H9 (cell line): ENCODE results near the gene CLN5. TPM values are rescaled to one million over a fixed set of nuclear protein-coding genes. Genes with fewer than 3 reads are reported as not detected.

Source experiments
- DNase-seq: peaks from one replicate; pipeline ENCODE4 v3.0.0-alpha.2; 2017
- H2AFZ ChIP-seq: one replicate; pipeline ENCODE4 v1.6.1; 2013; ENCODE audit warnings: mild to moderate bottlenecking, low read length, control low read depth, moderate library complexity
- H2AK5ac ChIP-seq: 2 replicates; pipeline ENCODE4 v1.6.1; 2013; ENCODE audit warnings: low read length, control low read depth, mixed read lengths; ENCODE audit not compliant: insufficient read length
- H2BK120ac ChIP-seq: one replicate; pipeline ENCODE4 v1.6.1; 2013; ENCODE audit warnings: low read depth, mild to moderate bottlenecking, low read length, control low read depth, inconsistent platforms; ENCODE audit not compliant: poor library complexity, severe bottlenecking
- H2BK12ac ChIP-seq: 2 replicates; pipeline ENCODE4 v1.6.1; 2013; ENCODE audit warnings: low read length, control low read depth, mixed read lengths, low read depth; ENCODE audit not compliant: insufficient read length
- H2BK15ac ChIP-seq: 2 replicates; pipeline ENCODE4 v1.6.1; 2013; ENCODE audit warnings: low read depth, low read length, control low read depth
- H2BK20ac ChIP-seq: one replicate; pipeline ENCODE4 v1.6.1; 2013; ENCODE audit warnings: low read depth, mild to moderate bottlenecking, low read length, control low read depth, inconsistent platforms; ENCODE audit not compliant: poor library complexity, severe bottlenecking
- H2BK5ac ChIP-seq: 2 replicates; pipeline ENCODE4 v1.6.1; 2013; ENCODE audit warnings: low read length, control low read depth, mixed read lengths; ENCODE audit not compliant: insufficient read length
- H3K14ac ChIP-seq: 2 replicates; pipeline ENCODE4 v1.6.1; 2013; ENCODE audit warnings: low read length, control low read depth; ENCODE audit not compliant: insufficient read depth
- H3K18ac ChIP-seq: 2 replicates; pipeline ENCODE4 v1.6.1; 2013; ENCODE audit warnings: low read depth, mild to moderate bottlenecking, mixed read lengths, low read length, control low read depth; ENCODE audit not compliant: insufficient read length
- H3K23ac ChIP-seq: 2 replicates; pipeline ENCODE4 v1.6.1; 2013; ENCODE audit warnings: low read length, control low read depth, mixed read lengths, low read depth; ENCODE audit not compliant: insufficient read length
- H3K23me2 ChIP-seq: 2 replicates; pipeline ENCODE4 v1.6.1; 2013; ENCODE audit warnings: low read depth, mild to moderate bottlenecking, mixed read lengths, low read length, control low read depth; ENCODE audit not compliant: insufficient read length, poor library complexity, severe bottlenecking
- H3K27ac ChIP-seq: 2 replicates; pipeline ENCODE4 v1.5.1; 2013; ENCODE audit warnings: low read length, control low read depth, mixed read lengths, low read depth; ENCODE audit not compliant: insufficient read length
- H3K27me3 ChIP-seq: 2 replicates; pipeline ENCODE4 v1.6.1; 2013; ENCODE audit warnings: low read length, control low read depth, inconsistent platforms; ENCODE audit not compliant: insufficient read depth
- H3K4ac ChIP-seq: 2 replicates; pipeline ENCODE4 v1.6.1; 2013; ENCODE audit warnings: low read depth, mild to moderate bottlenecking, control low read depth, inconsistent platforms, low read length, moderate library complexity
- H3K4me1 ChIP-seq: 2 replicates; pipeline ENCODE4 v1.6.1; 2013; ENCODE audit warnings: low read length, control low read depth, inconsistent platforms; ENCODE audit not compliant: insufficient read depth
- H3K4me2 ChIP-seq: 2 replicates; pipeline ENCODE4 v1.6.1; 2013; ENCODE audit warnings: low read length, control low read depth, mixed read lengths; ENCODE audit not compliant: insufficient read length, insufficient read depth
- H3K56ac ChIP-seq: 2 replicates; pipeline ENCODE4 v1.6.1; 2013; ENCODE audit warnings: low read depth, mild to moderate bottlenecking, mixed read lengths, low read length, control low read depth; ENCODE audit not compliant: insufficient read length
- H3K79me1 ChIP-seq: 2 replicates; pipeline ENCODE4 v1.6.1; 2013; ENCODE audit warnings: low read depth, mild to moderate bottlenecking, moderate library complexity, low read length, control low read depth, inconsistent platforms; ENCODE audit not compliant: insufficient read depth, poor library complexity, severe bottlenecking
- H3K79me2 ChIP-seq: 2 replicates; pipeline ENCODE4 v1.6.1; 2013; ENCODE audit warnings: low read length, control low read depth, inconsistent platforms; ENCODE audit not compliant: insufficient read depth
- H3K9ac ChIP-seq: 2 replicates; pipeline ENCODE4 v1.6.1; 2013; ENCODE audit warnings: low read length, control low read depth, mixed read lengths; ENCODE audit not compliant: insufficient read length; ENCODE audit errors: extremely low read depth
- H3K9me3 ChIP-seq: one replicate; pipeline ENCODE4 v1.6.1; 2013; ENCODE audit warnings: low read depth, low read length, inconsistent platforms; ENCODE audit not compliant: control insufficient read depth
- H3T11ph ChIP-seq: one replicate; pipeline ENCODE4 v1.6.1; 2013; ENCODE audit warnings: mild to moderate bottlenecking, low read length, control low read depth, inconsistent platforms
- H4K20me1 ChIP-seq: one replicate; pipeline ENCODE4 v1.6.1; 2013; ENCODE audit not compliant: control insufficient read depth, insufficient read length, insufficient read depth
- H4K5ac ChIP-seq: 2 replicates; pipeline ENCODE4 v1.6.1; 2013; ENCODE audit warnings: low read depth, mild to moderate bottlenecking, mixed read lengths, low read length, control low read depth; ENCODE audit not compliant: insufficient read length
- H4K8ac ChIP-seq: replicated peaks from 2 replicates; pipeline ENCODE4 v1.6.1; 2013; ENCODE audit warnings: low read length, control low read depth, mixed read lengths, low read depth; ENCODE audit not compliant: insufficient read length
- H4K91ac ChIP-seq: 2 replicates; pipeline ENCODE4 v1.6.1; 2013; ENCODE audit warnings: low read depth, mild to moderate bottlenecking, moderate library complexity, mixed read lengths, low read length, control low read depth; ENCODE audit not compliant: insufficient read length
- H3K27ac Mint-ChIP-seq, 3 experiments: 2 replicates in 2 of 3; 3 replicates in 1 of 3; pipeline ENCODE4 v1.8.0; 2020 to 2021; ENCODE audit warnings: mixed read lengths in 3 of 3, mild to moderate bottlenecking in 1 of 3, moderate library complexity in 1 of 3
- H3K27me3 Mint-ChIP-seq: 2 replicates; pipeline ENCODE4 v1.8.0; 2021; ENCODE audit warnings: low read depth, mild to moderate bottlenecking, moderate library complexity, mixed read lengths
- H3K36me3 Mint-ChIP-seq, 3 experiments: 2 replicates in 2 of 3; 3 replicates in 1 of 3; pipeline ENCODE4 v1.8.0; 2020 to 2021; ENCODE audit warnings: low read depth in 3 of 3, mixed read lengths in 3 of 3; ENCODE audit not compliant: insufficient read depth in 1 of 3
- H3K4me1 Mint-ChIP-seq, 2 experiments: 2 replicates each; pipeline ENCODE4 v1.8.0; 2020; ENCODE audit warnings: mixed read lengths in 2 of 2
- H3K4me3 Mint-ChIP-seq, 2 experiments: 2 replicates in 1 of 2; 3 replicates in 1 of 2; pipeline ENCODE4 v1.8.0; 2020 to 2021; ENCODE audit warnings: mild to moderate bottlenecking in 2 of 2, mixed read lengths in 2 of 2, moderate library complexity in 1 of 2
- H3K9me3 Mint-ChIP-seq, 2 experiments: 2 replicates in 1 of 2; 3 replicates in 1 of 2; pipeline ENCODE4 v1.8.0; 2020; ENCODE audit warnings: mild to moderate bottlenecking in 2 of 2, mixed read lengths in 2 of 2, moderate library complexity in 1 of 2
- CTCF ChIP-seq: fragments of 200-600 bp; sonication (generic); conservative IDR thresholded peaks from 3 replicates; pipeline ENCODE4 v1.8.0; 2021; ENCODE audit warnings: antibody characterized with exemption, mild to moderate bottlenecking
- WGBS: extraction: QIAGEN DNeasy Blood & Tissue Kit; methylation state at CpG from one replicate; pipeline ENCODE4 v1.1.7; 2013; ENCODE audit warnings: missing lambda C conversion rate, low lambda C conversion rate, mixed read lengths; ENCODE audit not compliant: insufficient read length; ENCODE audit errors: extremely low coverage; 5-methylcytosine and 5-hydroxymethylcytosine counted together
- total RNA-seq: library from RNA; stranded (reverse); gene quantifications from 2 replicates; pipeline ENCODE4 v1.2.1, GENCODE V29; 2021

Gene CLN5
- total RNA-seq, 1 experiment from 2014 or later = 8.3 TPM

GRCh38 chr13:76955661-76956060 is 36.2 kb upstream of the CLN5 start:
- DNase-seq = no peak
- no peaks in the 10 kb centered on the region for H4K20me1 ChIP-seq
- no peak overlapping the region for H2BK12ac ChIP-seq
- no peak overlapping the region for H3K9ac ChIP-seq
- no peak overlapping the region for H3K4me2 ChIP-seq
- H3K27ac Mint-ChIP-seq = no peak overlapping the region; a peak in 1 of 7 replicates
- no peak overlapping the region for H3K18ac ChIP-seq
- H3K27me3 ChIP-seq = no peaks in the 10 kb centered on the region
- no peak overlapping the region for H3K14ac ChIP-seq
- no peaks in the 10 kb centered on the region for H3K79me2 ChIP-seq
- H3K23me2 ChIP-seq = no peaks in the 10 kb centered on the region
- H2BK5ac ChIP-seq = no peak overlapping the region
- no peak overlapping the region for H4K8ac ChIP-seq
- H2AFZ ChIP-seq = no peak overlapping the region
- H3K36me3 Mint-ChIP-seq = peaks cover 4 to 22% (median 10%) of the 10 kb centered on the region in 3 experiments; a peak in 6 of 7 replicates
- H3K27ac ChIP-seq = no peak overlapping the region
- no peaks in the 10 kb centered on the region for H3K4me1 ChIP-seq
- H2BK15ac ChIP-seq = no peak overlapping the region
- H3K9me3 ChIP-seq = peaks cover 2% of the 10 kb centered on the region
- no peaks in the 10 kb centered on the region for H3K4me1 Mint-ChIP-seq
- peaks cover 4% of the 10 kb centered on the region for H3K27me3 Mint-ChIP-seq
- WGBS = no CpG with 5 or more reads among the region's 5 CpGs
- H3T11ph ChIP-seq = no peak overlapping the region
- no peak overlapping the region for H2AK5ac ChIP-seq
- no peak overlapping the region for H2BK120ac ChIP-seq
- no peaks in the 10 kb centered on the region for H3K79me1 ChIP-seq
- H3K4me3 Mint-ChIP-seq = no peak overlapping the region
- H3K23ac ChIP-seq = no peak overlapping the region
- no peak overlapping the region for H3K4ac ChIP-seq
- H4K91ac ChIP-seq = no peak overlapping the region
- no peak overlapping the region for H2BK20ac ChIP-seq
- no peak for TF ChIP-seq CTCF
- peaks cover 28% of the 10 kb centered on the region in 2 experiments for H3K9me3 Mint-ChIP-seq
- H4K5ac ChIP-seq = no peak overlapping the region
- no peak overlapping the region for H3K56ac ChIP-seq
